Measurements from ENCODE around the gene BICD2.

Gene BICD2

DNA sequence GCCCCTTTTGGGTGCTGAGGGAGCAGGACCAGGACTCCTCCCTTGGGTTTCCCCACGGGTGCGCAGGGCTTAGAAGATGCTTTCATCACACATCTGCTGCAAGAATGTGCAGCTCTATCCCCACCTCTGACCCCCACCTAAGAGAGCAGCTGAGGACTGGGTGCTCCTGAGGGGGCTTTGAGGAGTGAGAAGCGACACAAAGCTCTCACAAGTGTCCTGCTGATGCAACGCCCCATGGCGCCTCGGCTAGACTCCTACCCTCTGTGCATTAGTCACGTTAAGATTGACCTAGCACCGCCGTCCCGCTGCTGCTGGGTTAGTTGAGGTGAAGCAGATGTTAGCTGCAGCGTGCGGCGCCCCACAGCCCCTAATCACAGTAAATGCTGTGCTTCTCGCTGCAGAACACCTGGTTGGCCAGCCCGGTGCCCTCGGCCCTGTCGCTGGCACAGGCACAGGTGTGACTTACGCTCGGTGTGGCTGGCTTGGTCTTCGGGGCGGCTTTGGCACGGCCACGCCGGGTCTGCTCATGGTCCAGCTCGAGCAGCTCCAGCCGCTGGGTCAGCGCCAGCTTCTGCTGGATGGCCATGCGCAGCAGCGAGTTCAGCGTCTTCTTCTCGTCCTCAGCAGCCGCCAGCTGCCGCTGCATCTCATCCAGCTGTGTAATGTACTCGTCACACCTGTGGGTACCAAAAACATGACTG, 49.7 kb downstream of the BICD2 start:
- DNase-seq (ENCODE audit: low read depth in 2 of 2), result no peak

DNA sequence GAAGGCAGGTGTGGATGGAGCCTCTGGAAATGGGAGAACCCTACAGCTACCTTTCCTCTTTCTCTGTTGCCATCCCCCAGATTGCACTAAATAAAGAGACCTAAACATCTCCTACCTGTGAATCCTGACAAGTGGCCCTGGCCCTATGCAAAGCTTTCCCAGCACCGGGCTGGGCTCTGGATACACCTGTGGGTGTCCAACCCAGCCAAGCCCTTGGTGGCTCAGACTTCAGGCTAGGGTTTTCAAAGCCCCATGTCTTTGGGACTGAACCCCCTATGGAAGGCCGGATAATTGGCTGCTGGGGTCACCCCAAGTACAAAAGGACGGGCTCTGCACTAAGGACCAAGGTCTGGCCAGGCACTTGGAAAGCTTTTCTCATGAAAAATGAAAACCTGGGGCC, 50.6 kb downstream of the BICD2 start:
- no peak for DNase-seq (ENCODE audit: low read depth in 2 of 2)

DNA sequence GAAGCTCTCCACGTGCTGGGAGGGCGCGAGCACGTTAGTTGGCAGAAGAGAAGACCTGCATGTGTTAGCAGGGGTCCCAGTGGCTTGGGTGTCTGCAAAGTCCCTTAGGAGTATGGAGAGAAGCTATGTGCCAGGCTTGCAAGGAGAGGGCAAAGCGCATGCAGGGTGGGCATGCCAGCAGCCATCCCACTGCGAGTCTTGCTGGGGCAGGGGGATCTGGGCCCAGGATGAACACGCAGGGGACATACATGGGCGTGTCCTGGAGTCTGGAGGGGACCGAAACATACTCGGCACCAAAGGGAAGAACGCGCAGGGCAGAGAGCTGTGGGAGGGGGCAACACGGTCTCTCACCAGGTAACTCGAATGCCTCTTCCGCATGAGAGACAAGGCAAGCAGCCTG, 51.1 kb downstream of the BICD2 start:
- no peak for DNase-seq (ENCODE audit: low read depth in 2 of 2)

DNA sequence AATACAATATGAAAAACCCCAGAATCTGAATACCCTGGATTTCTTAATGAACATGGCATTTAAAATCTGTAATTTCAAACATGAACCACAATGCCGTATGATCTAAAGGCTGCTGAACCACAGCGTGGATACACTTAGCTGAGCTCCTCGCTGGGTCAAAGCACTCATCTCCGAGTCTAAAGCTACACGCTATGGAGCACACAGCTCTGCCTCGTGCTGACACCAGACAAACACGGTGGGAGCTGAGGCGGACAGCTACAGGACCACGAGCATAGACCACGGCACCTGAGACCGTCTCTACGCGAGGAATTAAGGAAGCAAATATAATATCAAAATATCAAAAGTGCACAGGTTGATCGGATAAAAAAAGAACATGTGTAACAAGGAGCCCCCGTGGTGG, 51.9 kb downstream of the BICD2 start:
- DNase-seq (ENCODE audit: low read depth in 2 of 2), result no peak

DNA sequence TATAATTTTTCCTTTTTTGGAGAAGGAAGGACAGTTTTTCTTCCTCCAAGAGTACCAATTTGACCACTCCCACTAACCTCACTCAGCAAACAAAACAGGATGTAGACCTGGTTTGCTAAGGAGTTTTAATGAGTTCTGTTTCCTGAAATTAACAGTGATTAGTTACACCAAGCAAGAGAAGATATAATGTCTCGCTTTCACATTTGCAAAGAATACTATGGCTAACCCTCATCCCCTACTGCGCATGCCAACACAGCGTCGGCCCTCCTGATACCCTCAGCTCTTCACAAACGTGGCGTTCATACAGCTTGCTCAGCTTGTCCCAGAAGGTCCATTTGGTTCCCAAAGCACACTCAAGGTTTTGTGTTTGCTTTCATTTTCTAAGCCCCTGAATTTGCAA, 52.8 kb downstream of the BICD2 start:
- no peak for DNase-seq (ENCODE audit: low read depth in 2 of 2)

DNA sequence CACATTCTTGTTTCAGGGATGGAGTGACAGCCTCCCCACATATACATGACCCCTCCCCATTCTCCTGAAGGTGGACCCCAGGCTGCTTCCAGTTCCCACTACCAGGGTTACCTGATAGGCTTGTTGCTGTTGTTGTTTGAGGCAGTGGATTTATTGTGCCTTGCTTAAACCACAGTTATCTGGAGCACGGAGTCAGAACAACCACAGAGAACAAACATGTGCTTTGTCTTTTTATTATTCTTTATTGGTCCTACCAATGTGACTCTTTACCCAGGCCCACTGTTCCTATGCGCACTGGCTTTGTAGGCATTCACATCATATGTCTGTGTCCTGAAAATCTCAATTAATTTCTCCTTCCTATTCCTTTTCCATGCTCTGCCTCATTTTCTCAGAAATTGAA, 53.5 kb downstream of the BICD2 start:
- DNase-seq (ENCODE audit: low read depth in 2 of 2), result no peak

DNA sequence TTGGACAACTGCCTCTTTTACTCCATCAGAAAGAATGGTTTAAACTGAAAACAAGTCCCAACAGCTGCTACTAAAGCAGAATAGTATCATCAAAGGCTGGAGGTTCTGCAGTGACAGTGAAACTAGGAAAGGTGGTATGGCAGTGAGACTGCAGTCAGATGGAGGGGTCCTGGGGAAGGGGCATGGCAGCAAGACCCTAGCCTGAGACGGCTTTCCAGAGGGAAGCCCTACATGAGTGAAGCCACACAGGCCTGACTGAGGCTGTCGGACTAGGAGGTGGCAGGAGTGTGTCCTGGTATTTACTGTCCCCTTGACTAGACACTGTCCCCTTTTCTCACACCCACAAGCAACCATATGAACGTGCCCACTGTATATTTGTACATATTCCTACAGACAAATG, 54.3 kb downstream of the BICD2 start:
- no peak for DNase-seq (ENCODE audit: low read depth in 2 of 2)

DNA sequence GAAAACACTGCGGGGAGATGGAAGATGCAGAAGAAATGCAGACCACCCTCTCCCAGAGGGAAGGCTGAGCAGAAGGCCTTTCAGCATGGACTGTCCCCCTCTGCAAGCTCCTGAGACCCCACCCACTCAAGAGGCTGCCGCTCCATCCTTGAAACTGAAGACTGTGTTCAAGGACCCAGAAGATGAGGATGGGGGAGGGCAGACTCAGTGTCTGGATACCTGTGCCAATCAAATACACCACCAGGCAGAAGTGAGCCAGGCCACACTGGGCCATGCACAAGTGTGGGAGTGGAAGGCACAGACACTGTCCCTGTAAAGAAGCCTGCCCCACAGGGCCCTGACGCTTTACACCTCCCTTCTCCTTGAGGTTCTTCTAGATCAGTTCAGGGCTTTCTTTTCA, 54.7 kb downstream of the BICD2 start:
- DNase-seq (ENCODE audit: low read depth in 2 of 2), result no peak

DNA sequence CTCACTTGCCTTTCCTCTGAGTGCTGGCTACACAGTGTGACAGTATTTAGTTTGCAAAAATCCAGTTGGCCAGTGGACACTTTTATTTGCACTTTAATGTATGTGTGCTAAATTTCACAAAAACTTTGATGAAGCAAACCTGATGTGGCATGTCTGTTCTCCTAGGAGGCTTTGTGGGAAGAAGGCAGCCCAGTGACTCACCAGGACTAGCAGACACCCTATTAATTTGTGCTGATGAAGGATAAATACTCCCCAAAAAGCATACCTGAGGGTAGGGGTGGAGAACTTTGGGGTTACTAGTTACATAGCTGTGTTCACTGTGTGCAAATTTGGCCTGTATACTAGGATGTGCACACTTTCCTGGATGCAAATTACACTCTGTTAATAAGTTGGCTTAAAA, 55.4 kb downstream of the BICD2 start:
- DNase-seq (ENCODE audit: low read depth in 2 of 2), result no peak

DNA sequence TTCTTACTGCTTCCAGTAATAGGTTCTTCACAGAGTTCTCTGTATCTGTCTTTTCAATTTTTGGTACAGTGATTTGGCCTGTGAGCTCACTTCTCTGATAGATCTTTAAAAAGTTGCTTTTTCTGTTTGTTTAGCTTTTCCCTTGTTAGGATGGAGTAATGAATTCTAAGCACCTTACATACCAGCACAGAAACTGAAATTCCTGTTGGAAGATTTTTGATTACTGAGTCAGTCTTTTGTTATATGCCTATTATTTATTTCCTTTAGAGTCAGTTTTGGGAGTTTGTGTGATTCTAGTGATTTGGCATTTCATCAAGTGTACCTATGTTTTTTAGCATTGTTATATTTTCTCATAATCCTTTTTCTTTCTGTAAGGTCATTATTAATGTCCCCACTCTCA, 57.1 kb downstream of the BICD2 start:
- DNase-seq (ENCODE audit: low read depth in 2 of 2), result no peak

DNA sequence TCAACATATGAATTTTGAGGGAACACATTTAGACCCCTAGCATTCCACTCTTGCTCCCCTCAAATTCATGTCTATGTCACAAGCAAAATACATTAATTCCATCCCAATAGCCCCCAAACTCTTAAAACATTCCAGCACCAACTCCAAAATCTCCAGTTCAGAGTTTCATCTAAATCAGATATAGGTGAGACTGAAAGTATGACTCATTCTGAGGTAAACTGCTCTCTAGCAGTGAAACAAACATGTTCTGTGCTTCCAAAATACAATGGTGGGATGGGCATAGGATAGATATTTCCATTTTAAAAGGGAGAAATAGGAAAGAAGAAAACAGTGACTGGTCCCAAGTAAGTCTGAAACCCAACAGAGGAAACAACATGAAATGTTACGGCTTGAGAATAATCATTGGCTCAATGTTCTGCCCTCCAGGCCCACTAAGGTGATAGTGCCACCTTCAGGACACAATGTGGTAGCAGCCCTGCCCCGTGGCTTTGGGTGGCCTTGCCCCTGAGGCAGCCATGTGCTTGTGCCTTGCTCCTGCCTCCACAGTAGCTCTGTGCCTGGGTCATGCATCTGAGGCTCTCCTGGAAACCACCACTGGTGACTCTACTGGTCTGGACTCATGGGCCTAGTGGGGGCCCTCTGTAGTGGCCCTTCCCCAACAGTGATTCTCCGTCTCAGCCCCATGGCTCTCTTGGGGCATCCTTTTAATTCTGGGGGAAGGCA, 58.3 kb downstream of the BICD2 start:
- DNase-seq (ENCODE audit: low read depth in 2 of 2), result no peak

DNA sequence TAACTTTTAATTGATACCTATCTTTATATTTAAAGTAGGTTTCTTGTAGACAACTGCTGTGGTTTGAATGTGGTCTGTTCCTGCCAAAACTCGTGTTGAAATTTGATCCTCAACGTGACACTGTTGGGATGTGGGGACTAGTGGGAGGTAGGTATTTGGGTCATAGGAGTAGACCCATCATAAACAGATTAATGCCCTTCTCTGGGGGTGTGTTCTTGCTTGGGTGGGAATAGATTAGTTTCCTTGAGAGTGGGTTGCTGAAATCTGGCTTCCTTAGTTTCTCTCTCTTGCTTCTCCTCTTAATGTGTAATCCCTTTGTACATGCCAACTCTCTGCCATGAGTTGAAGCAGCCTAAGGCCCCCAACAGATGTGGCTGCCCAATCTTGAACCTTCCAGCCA, 60.1 kb downstream of the BICD2 start:
- DNase-seq (ENCODE audit: low read depth in 2 of 2), result no peak

DNA sequence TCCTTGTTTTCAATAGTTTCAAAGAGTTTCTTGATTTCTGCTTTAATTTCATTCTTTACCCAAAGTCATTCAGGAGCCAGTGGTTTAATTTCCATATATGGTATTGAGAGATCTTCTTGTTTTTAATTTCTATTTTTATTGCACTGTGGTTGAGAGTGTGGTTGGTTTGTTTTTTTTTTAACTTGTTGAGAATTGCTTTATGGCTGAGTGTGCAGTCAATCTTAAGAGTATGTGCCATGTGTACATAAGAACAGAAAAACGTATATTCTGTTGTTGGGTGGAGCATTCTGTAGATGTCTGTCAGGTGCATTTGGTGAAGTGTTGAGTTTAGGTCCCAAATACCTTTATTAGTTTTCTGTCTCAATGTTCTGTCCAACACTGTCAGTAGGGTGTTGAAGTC, 68.0 kb downstream of the BICD2 start:
- no peak for DNase-seq (ENCODE audit: low read depth in 2 of 2)

DNA sequence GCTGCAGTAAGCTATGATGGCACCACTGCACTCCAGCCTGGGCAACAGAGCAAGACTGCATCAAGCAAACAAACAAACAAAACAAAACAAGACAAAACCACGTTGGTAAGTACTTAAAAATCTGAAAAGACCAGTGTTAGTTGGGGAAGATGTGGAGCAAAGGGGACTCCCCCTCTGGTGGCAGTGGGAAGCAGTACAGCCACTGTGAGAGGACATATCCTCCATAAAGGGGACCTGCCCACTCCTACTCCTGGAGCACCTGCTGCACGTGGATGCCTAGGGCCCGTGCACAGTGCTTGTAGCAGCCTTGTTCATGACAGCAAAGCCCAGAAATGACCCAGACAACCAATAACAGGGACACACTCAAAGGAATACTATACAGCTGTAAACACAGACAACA, 77.7 kb downstream of the BICD2 start:
- DNase-seq (ENCODE audit: low read depth in 2 of 2), result no peak

DNA sequence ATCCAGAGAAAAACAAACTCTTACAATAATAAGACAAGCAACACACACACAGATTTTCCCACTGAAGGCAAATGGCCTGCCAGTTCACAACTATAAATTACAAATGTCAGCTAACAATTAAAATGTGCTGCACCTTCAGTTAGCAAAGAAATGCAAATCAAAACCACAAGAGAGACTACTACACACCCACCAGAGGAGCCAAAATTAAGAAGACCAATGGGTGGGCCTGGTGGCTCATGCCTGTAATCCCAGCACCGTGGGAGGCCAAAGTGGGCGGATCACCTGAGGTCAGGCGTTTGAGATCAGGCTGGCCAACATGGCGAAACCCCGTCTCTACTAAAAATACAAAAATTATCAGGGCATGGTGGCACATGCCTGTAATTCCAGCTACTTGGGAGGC, 79.6 kb downstream of the BICD2 start:
- DNase-seq (ENCODE audit: low read depth in 2 of 2), result no peak

DNA sequence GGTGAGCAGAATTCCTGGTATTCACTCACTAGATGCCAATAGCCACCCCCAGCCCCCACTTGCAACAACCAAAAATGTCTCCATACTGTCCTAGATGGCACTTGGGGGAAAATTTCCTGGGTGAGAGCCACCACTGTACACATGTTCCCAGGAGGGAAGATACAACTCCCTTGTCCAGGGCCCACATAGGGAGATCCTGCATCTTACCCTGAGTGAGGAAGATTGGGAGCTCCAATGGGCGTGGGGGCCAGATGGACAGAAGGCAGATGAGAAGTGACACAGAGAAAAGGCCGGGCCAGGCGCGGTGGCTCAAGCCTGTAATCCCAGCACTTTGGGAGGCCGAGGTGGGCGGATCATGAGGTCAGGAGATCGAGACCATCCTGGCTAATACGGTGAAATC, 82.4 kb downstream of the BICD2 start:
- DNase-seq (ENCODE audit: low read depth in 2 of 2), result no peak

DNA sequence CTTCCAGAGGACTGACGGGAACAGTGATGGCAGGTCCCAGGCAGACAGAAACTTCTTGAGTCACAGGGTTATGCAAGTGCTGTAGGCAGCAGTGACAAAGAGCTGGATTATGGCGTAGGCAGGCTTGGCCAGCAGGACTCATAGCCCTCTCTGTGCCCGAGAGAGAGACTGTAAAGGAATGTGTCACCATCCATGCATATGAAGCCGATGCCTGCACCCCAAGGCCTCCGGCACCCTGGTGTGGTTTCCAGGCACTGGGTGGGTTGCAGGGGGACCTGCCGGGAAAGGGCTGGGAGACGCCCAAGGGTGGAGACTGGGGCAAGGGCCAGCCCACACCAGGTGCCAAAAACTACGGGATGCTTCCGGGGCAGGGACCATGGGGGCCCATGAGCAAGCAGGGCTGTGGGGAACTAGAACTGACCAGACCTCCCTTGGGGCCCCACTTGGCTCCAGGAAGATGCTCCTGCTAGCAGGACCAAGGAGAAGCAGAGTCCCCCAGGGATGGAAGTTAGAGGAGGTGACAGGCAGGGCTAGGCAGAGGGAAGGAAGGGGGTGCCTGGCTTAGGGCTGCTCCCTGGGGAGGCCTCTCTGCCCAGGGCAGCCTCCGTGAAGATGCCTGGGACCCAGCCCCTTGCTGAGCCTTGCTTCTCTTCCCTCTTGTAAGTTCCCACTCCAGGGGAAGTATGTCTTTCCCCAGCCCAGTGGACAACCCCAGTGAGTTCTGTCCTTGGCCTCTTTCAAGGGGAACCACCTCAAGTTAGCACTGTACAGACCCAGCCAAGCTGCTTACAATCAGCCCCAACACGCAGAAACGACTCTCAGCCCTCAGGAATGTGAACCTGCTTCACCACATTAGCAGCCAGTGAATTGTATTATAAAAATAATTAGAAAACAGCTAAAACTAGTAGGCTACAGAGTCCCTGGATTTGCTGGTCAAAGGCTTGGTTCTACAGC, 84.2 kb downstream of the BICD2 start:
- DNase-seq (ENCODE audit: low read depth in 2 of 2), result no peak

DNA sequence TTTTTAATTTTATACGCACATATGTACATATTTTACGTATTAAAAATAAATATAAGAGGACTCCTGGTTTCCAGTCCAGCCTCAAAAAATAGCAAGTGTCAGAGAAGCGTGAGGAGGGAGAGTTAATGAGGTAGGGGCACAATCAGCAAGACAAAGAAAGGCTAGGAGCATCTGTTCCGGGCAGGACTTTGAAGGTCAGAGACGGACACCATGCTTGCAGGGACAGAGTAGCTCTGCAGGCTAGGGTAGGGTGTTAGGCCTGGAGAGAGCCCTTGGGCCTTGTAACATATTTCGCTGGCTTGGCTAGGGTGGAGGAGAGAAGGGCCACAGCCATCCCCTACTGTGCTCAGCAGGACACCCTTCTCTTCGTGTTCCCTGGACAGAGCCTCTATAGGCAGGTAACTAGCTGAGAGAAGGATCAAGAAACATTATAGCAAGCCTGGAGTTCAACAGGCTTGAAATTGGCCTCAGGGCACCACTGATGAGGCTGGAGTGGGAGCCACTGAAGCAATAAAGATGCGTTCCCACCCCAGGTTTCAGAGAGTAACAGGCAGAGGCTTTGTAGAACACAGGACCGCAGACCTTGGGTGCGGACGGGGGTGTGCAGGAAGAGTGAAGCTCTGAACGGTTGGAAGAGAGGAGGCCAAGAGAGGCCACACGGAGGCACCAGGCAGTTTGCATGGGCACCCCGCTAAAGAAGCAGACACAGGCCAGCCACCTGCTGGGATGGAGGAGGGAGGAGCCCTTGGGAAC, 85.0 kb downstream of the BICD2 start:
- no peak for DNase-seq (ENCODE audit: low read depth in 2 of 2)

DNA sequence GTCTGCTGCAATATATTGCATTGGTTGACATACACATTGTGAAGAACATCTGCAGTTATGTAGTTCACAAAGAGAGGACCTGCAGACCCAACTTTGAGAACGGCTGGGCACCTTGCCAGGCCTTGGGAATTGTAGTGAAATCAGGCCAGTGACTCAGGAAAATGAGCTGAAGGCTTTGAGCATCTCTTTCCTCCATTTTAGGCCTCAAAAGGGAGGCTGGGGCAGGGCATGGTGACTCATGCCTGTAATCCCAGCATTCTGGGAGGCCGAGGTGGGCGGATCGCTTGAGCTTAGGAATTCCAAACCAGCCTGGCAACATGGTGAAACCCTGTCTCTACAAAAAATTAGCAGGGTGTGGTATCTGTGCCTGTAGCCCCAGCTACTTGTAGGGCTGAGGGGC, 93.3 kb downstream of the BICD2 start:
- no peak for DNase-seq (ENCODE audit: low read depth in 2 of 2)

DNA sequence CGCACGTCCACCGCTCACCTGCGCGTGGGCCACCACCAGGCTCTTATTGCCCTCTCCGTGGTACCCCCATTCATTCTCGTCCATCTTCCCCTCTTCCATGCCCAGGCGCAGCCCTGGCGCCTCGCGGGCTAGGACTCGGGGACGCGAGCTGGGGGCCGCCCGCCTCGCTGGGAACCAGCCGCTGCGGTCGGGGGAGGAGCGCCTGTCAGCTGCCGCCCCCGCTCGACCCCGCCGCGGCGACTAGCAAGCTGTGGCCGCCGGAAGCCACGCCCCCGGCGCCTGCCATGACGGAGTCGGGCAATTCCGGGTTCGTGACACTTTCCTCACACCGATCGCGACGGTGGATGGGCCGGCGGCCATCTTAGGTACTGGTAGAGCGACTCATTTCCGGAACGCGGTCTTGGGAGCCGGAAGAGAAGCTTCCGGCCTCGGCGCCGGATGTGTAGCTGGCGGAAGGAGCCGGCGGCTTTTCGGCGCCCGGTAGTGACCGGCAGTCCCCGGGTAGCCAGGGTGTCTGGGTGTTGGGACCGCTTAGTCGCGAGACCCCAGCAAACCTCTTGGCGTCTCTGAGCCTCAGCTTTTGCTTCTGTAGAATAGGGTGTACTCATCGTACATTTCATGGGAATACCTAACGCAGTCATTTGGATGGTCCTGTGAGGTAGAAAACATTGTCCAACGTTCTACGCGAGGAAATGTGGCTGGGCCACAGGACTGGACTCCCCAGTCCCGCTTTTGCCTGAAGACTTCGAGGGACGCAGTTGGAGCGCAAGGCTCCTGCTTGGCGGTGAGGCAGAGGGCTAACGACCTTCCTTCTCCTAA, 94.5 kb downstream of the BICD2 start, which contains the start of gene IPPK:
IPPK (minus strand) TSS at position 242 of the 819 bp plus-strand sequence; CDS start at position 99, 143 bp downstream.
- DNase-seq (ENCODE audit: low read depth in 2 of 2), result peak; percentile 96 to 98

DNA sequence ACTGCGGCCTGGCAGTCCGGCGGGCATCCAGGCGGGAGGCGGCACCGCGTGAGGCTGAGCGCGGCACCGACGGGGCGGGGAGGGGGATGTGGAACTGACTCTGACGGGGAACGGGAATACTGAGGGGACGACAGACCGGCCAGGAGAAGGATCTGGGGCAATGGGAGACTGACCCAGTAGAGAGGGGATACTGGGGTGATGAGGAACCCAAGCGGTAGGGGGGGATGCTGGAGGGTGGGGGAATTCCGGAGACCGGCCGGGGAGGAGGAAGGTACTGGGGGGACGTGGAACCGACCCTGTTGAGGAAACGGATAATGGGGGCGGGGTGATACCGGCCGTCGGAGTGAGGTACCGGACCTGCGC, 95.1 kb downstream of the BICD2 start:
- no peak for DNase-seq (ENCODE audit: low read depth in 2 of 2)

All from activated CD4-positive, alpha-beta T cell treated with anti-CD3 and anti-CD28 coated beads for 24 hours (primary cell).